Ishikawa (cell line): ENCODE data around the gene DCBLD2.

ENCODE experiments used
- CEBPB ChIP-seq: IDR thresholded peaks from 2 replicates; pipeline ENCODE4 v1.6.1; 2012
- CREB1 ChIP-seq: IDR thresholded peaks from 2 replicates; pipeline ENCODE4 v1.6.1; 2012; ENCODE audit warnings: low read depth
- EGR1 ChIP-seq: IDR thresholded peaks from 2 replicates; pipeline ENCODE4 v1.6.1; 2012
- EP300 ChIP-seq: IDR thresholded peaks from 2 replicates; pipeline ENCODE4 v1.6.1; 2012; ENCODE audit warnings: borderline replicate concordance
- FOXM1 ChIP-seq: IDR thresholded peaks from 2 replicates; pipeline ENCODE4 v1.6.1; 2012; ENCODE audit warnings: low read depth, borderline replicate concordance
- MAX ChIP-seq: IDR thresholded peaks from 2 replicates; pipeline ENCODE4 v1.6.1; 2012
- NFIC ChIP-seq: IDR thresholded peaks from 2 replicates; pipeline ENCODE4 v1.6.1; 2012
- RAD21 ChIP-seq: IDR thresholded peaks from 2 replicates; pipeline ENCODE4 v1.6.1; 2012; ENCODE audit warnings: low read depth
- REST ChIP-seq: IDR thresholded peaks from 2 replicates; pipeline ENCODE4 v1.6.1; 2012; ENCODE audit warnings: low read depth, mild to moderate bottlenecking
- TAF1 ChIP-seq: IDR thresholded peaks from 2 replicates; pipeline ENCODE4 v1.6.1; 2012; ENCODE audit warnings: low read depth, mild to moderate bottlenecking
- TCF12 ChIP-seq: IDR thresholded peaks from 2 replicates; pipeline ENCODE4 v1.6.1; 2012; ENCODE audit warnings: low read depth
- TEAD4 ChIP-seq: IDR thresholded peaks from 2 replicates; pipeline ENCODE4 v1.6.1; 2012
- USF1 ChIP-seq: IDR thresholded peaks from 2 replicates; pipeline ENCODE4 v1.6.1; 2012
- YY1 ChIP-seq: IDR thresholded peaks from 2 replicates; pipeline ENCODE4 v1.6.1; 2012; ENCODE audit warnings: low read depth
- ZBTB7A ChIP-seq: IDR thresholded peaks from 2 replicates; pipeline ENCODE4 v1.6.1; 2012; ENCODE audit warnings: low read depth

DCBLD2 gene

GRCh38 chr3:98855806-98856400 lies 45.6 kb downstream of the DCBLD2 start:
- no peak for TF ChIP-seq EP300
- no peak for TF ChIP-seq RAD21
- TF ChIP-seq REST, result no peak
- no peak for TF ChIP-seq EGR1
- TF ChIP-seq FOXM1, result no peak
- TF ChIP-seq YY1, result no peak
- no peak for TF ChIP-seq TCF12
- TF ChIP-seq TEAD4, result no peak
- no peak for TF ChIP-seq CEBPB
- TF ChIP-seq MAX, result no peak
- TF ChIP-seq ZBTB7A, result no peak
- TF ChIP-seq NFIC, result no peak
- TF ChIP-seq CREB1, result no peak
- no peak for TF ChIP-seq USF1
- TF ChIP-seq TAF1, result no peak

- TF ChIP-seq TCF12 (no peak), YY1 (no peak), TAF1 (no peak), TEAD4 (no peak), ZBTB7A (no peak), FOXM1 (no peak), MAX (no peak), CREB1 (no peak), USF1 (no peak), NFIC (no peak), REST (no peak), CEBPB (no peak), EP300 (no peak), RAD21 (no peak)
Measured at GRCh38 chr3:98848108-98848507, 53.4 kb downstream of the DCBLD2 start.

- TF ChIP-seq RAD21, result no peak
- TF ChIP-seq TCF12, result no peak
- TF ChIP-seq ZBTB7A, result no peak
- no peak for TF ChIP-seq CREB1
- no peak for TF ChIP-seq USF1
- TF ChIP-seq EP300, result no peak
- no peak for TF ChIP-seq NFIC
- TF ChIP-seq EGR1, result no peak
- no peak for TF ChIP-seq CEBPB
- TF ChIP-seq TEAD4, result no peak
- TF ChIP-seq MAX, result no peak
- no peak for TF ChIP-seq YY1
- no peak for TF ChIP-seq TAF1
- TF ChIP-seq REST, result no peak
- TF ChIP-seq FOXM1, result no peak
Measured at GRCh38 chr3:98846101-98846500, 55.4 kb downstream of the DCBLD2 start.
